Renal cortical epithelial cell (primary cell): Measurements from ENCODE around the gene VAV1. TPM values are rescaled to one million over a fixed set of nuclear protein-coding genes. Genes with fewer than 3 reads are reported as not detected.
"Not testable (repeated sequence)": the region's sequence is repeated elsewhere in the genome, so short reads cannot be mapped to it uniquely, and the experiment has no call there.

Experiments
- DNase-seq: peaks from one replicate; pipeline ENCODE4 v3.0.0-alpha.2; 2011; ENCODE audit warnings: low read depth
- total RNA-seq: library from RNA; depleted of rRNA; stranded (reverse); fragments of >200 nt; gene quantifications from 2 replicates; pipeline ENCODE4 v1.2.3, GENCODE V29; 2014

VAV1 gene
- total RNA-seq, 1 donor from 2014 or later, result 0.05 TPM

- no peak for DNase-seq
These were observed 41.2 kb downstream of the VAV1 start for GRCh38 chr19:6813659-6814058.

GRCh38 chr19:6817179-6817578 is 44.7 kb downstream of the VAV1 start:
- DNase-seq, result no peak

GRCh38 chr19:6818246-6818645 is 45.7 kb downstream of the VAV1 start:
- DNase-seq, result no peak

GRCh38 chr19:6819323-6819722 is 46.8 kb downstream of the VAV1 start:
- DNase-seq, result no peak

GRCh38 chr19:6820237-6820636 is 47.7 kb downstream of the VAV1 start:
- DNase-seq, result no peak

- DNase-seq, result no peak
These were observed 49.3 kb downstream of the VAV1 start for GRCh38 chr19:6821639-6822310.

- no peak for DNase-seq
These were observed 49.8 kb downstream of the VAV1 start for GRCh38 chr19:6822311-6822670.

- no peak for DNase-seq
These were observed 52.7 kb downstream of the VAV1 start for GRCh38 chr19:6825076-6825774.

- no peak for DNase-seq
These were observed 53.9 kb downstream of the VAV1 start for GRCh38 chr19:6826281-6826920.

- DNase-seq, result peak; percentile 54
These were observed 55.8 kb downstream of the VAV1 start for GRCh38 chr19:6828306-6828697.

GRCh38 chr19:6828698-6829633 is 56.5 kb downstream of the VAV1 start:
- DNase-seq, result peak; percentile 7

- DNase-seq, result not testable (repeated sequence)
These were observed 57.3 kb downstream of the VAV1 start for GRCh38 chr19:6829829-6830228.

GRCh38 chr19:6831084-6831483 is 58.6 kb downstream of the VAV1 start:
- DNase-seq, result not testable (repeated sequence)

GRCh38 chr19:6832412-6832811 is 59.9 kb downstream of the VAV1 start:
- no peak for DNase-seq

GRCh38 chr19:6833166-6833790 is 60.8 kb downstream of the VAV1 start:
- no peak for DNase-seq

GRCh38 chr19:6834433-6834832 is 61.9 kb downstream of the VAV1 start:
- no peak for DNase-seq

- no peak for DNase-seq
These were observed 63.0 kb downstream of the VAV1 start for GRCh38 chr19:6835501-6835900.

GRCh38 chr19:6837525-6837924 is 65.0 kb downstream of the VAV1 start:
- DNase-seq, result no peak

GRCh38 chr19:6838062-6838655 is 65.7 kb downstream of the VAV1 start:
- DNase-seq, result no peak

- no peak for DNase-seq
These were observed 70.5 kb downstream of the VAV1 start for GRCh38 chr19:6842871-6843607.

GRCh38 chr19:6847828-6848200 is 75.3 kb downstream of the VAV1 start:
- DNase-seq, result no peak
